22Rv1 (cell line): ENCODE data around the gene ACR.

Source experiments
- ZFX ChIP-seq: fragments of 450-650 bp; IDR thresholded peaks from 2 replicates; pipeline ENCODE4 v1.6.1; 2017; ENCODE audit warnings: antibody characterized with exemption, borderline replicate concordance
- TF ChIP-seq, protein P1 (sequence below): fragments of 450-650 bp; IDR thresholded peaks from 2 replicates; pipeline ENCODE4 v1.5.1; 2017; ENCODE audit warnings: mild to moderate bottlenecking

DNA sequence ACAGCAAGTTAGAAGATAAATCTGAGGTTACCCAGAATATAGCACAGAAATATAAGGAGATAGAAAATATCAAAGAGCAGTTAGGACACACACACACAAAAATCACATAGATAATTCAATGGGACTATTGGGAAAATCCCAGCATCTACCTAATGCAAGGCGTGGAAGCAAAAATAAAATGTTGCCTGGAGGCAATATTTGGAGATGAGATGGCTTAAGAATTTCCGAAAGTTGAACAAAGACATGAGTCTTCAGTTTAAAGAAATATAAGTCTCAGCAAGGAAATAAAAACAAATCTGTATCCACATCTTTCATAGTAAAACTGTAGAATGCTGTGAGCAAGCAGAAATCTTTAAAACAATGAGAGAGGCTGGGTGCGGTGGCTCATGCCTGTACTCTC lies 29.5 kb upstream of the ACR start:
- TF ChIP-seq, protein P1, sequence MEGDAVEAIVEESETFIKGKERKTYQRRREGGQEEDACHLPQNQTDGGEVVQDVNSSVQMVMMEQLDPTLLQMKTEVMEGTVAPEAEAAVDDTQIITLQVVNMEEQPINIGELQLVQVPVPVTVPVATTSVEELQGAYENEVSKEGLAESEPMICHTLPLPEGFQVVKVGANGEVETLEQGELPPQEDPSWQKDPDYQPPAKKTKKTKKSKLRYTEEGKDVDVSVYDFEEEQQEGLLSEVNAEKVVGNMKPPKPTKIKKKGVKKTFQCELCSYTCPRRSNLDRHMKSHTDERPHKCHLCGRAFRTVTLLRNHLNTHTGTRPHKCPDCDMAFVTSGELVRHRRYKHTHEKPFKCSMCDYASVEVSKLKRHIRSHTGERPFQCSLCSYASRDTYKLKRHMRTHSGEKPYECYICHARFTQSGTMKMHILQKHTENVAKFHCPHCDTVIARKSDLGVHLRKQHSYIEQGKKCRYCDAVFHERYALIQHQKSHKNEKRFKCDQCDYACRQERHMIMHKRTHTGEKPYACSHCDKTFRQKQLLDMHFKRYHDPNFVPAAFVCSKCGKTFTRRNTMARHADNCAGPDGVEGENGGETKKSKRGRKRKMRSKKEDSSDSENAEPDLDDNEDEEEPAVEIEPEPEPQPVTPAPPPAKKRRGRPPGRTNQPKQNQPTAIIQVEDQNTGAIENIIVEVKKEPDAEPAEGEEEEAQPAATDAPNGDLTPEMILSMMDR = no peak
- no peak for TF ChIP-seq ZFX
